HG03575 (cell line): ENCODE measurements around the gene CACNA1A.
"Not testable (repeated sequence)": the region's sequence is repeated elsewhere in the genome, so short reads cannot be mapped to it uniquely, and the experiment has no call there.

ENCODE experiments used
- ATAC-seq: cut with Tn5 transposase; IDR thresholded peaks from one replicate; pipeline ENCODE4 v1.9.1; 2021; ENCODE audit not compliant: unreplicated experiment, insufficient number of reproducible peaks, low FRiP score; ENCODE audit errors: extremely low read depth

CACNA1A gene

GRCh38 chr19:13382633-13382938 is 123.7 kb downstream of the CACNA1A start:
- no peak for ATAC-seq

GRCh38 chr19:13381827-13382632 is 124.2 kb downstream of the CACNA1A start:
- no peak for ATAC-seq

DNA sequence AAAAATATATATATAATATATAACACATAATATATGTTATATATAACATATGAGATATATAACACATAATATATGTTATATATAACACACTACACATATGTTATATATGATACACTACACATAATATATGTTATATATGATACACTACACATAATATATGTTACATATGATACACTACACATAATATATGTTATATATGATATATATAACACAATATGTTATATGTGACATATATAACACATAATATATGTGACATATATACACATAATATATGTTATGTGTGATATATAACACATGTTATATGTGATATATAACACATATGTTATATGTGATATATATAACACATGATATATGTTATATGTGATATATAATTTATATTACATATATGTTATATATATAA is 129.7 kb downstream of the CACNA1A start:
- no peak for ATAC-seq

DNA sequence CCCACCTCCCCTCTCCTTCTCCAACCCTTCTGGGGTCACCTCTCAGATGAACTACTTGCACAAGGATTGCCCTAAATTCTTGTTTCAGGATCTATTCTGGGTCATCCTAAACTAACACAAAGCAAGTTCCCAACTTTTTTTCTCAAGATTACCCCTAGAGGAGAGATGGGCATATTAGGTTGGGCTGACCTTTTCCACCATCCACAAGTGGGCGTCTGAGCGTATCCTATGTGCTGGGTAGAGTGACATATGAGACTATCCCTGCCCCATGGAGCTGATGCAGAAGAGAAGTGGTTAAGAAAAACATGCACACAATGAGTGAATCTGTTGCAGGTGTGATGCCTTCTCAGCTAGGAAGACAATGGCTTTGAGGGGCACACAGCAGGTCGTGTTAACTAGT is 132.7 kb downstream of the CACNA1A start:
- ATAC-seq, result no peak

GRCh38 chr19:13370948-13371347 is 135.3 kb downstream of the CACNA1A start:
- ATAC-seq, result no peak

DNA sequence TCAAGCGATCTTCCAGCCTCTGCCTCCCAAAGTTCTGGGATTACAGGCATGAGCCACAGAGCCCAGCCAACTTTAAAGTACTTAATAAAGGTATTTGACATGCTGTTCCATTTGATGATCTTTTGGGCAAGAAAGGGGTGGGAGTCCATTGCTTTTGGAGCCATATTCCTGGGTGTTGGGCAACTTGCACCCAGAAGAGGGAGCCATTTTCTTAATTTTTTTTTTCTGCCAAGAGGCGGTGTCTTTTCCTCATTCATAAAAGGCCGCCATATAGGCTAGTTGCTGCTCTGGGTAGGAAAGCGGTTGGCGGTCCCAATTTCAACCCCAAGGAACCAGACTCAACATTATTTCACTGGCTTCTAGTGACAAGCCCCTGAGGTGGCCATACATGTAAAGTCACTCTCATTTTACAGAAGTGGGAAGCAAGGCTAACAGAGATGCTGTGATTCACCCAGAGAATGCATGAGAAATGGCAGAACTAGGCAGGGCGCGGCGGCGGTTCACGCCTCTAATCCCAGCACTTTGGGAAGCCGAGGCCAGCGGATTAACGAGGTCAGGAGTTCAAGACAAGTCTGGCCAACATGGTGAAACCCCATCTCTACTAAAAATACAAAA is 139.6 kb downstream of the CACNA1A start:
- ATAC-seq, result no peak

GRCh38 chr19:13363954-13364353 is 142.3 kb downstream of the CACNA1A start:
- no peak for ATAC-seq

- ATAC-seq, result no peak
Measured at GRCh38 chr19:13363245-13363644, 143.0 kb downstream of the CACNA1A start.

DNA sequence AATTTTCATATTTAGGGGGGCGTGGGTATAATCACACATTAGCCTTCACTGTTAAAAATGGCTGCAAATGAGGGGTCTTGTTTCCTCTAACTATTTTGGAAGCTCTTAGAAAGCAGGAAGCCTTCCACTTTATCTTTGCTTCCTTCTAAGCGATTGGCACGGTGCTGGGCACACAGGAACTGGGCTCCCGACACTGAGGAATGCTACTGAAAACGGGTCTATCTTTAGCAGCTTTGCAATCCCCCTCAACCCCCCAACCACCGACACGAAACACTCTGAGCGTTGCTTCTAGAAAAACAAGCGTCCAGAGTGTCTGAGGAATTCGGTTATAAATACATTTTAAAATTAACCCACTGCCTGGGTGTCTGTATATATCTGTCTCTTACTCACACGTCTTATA is 143.6 kb downstream of the CACNA1A start:
- no peak for ATAC-seq

DNA sequence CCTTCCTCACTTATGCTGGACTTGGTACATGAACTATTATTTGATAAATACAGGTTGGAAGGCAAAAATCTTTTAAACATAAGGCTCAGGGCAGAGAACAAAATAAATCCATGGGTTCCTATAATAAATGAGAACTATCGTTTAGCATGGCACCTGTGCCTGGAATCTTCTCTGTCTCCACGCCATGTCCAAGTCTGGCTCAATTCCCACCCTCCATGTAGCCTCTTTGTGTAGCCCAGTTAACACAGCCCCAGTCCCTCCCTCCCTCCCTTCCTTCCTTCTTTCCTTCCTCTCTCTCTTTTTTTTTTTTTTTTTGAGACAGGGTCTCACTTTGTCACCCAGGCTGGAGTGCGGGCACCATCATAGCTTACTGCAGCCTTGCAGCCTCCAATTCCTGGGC is 144.6 kb downstream of the CACNA1A start:
- ATAC-seq, result not testable (repeated sequence)

DNA sequence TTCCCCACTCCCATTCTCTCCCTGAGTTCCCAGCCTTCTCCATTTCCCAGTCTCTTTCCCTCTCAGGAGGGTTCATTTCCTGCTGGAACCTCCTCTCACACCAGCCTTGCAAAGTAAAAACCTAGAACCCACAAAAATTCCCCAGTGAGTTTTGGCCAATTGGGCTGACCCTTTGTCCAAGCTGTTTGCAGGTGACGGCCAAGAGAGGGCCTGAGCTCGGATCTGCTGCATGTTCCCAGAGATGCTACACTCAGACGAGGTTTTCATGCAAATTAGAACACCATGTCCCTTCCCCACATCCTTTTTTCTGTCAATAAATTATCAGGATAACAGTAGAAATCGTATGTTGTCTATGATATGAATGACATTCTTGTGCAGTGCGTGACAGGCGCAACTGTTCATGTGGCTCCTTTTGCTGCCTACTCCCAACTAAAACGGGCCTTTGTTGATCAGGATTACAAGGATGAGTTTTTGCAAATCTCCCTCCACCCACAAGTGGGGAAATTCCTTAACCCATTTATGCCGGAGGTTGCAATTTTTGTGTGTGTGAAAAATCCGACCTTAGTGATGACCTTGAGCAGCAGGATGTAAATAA is 149.5 kb downstream of the CACNA1A start:
- ATAC-seq, result no peak

DNA sequence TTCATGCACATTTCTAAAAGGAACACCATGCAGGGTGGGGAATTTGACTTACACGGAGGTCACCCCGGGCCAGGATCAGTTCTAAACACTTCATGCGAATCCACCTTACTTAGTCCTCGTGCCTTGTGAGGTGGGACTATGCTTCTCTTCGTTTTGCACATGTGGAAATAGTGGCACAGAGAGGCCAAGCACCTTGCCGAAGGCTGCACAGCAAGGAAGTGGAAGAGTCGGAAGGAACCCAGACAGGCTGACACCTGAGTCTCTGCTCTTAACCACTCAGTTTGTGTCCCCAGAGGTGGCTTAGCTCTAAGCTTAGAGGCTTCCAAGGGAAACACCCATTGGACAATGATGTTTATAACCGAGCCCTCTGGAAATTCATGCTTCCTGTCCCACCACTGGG is 150.1 kb downstream of the CACNA1A start:
- no peak for ATAC-seq

- no peak for ATAC-seq
Measured at GRCh38 chr19:13355356-13355755, 150.9 kb downstream of the CACNA1A start.

DNA sequence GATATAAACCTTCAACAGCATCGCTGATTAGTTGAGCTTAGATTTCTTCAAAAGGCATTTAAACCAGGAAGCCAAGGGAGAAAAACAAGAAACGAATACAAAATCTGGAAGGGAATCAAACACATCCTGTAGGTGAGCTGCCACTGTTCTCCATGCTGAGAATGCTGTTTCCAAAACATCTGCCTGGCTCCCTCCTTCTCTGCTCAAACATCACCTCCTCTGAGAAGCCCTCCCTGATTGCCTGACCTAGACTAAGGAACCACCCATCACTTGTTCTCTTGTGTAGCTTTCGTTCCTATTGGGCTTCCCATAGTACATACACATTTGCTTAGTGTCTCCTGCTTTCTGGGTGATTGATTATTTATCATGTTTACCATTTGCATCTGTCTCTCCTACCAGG is 152.7 kb downstream of the CACNA1A start:
- no peak for ATAC-seq

DNA sequence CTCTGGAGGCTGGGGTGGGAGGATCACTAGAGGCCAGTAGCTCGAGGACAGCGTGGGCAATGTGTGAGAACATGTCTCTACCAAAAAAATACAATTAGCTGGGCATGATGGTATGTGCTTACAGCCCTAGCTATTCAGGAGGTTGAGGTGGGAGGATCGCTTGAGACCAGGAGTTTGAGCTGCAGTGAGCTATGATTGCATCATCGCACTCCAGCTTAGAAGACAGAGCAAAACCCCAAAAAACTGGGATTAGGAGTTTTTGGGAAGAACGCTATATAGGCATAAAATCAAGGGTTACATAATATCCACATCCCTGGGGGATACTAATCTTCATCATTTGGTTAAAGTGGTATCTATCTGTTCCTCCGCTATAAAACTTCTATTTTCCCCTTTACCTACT is 155.5 kb downstream of the CACNA1A start:
- ATAC-seq, result no peak

- ATAC-seq, result no peak
Measured at GRCh38 chr19:13350072-13350471, 156.2 kb downstream of the CACNA1A start.

DNA sequence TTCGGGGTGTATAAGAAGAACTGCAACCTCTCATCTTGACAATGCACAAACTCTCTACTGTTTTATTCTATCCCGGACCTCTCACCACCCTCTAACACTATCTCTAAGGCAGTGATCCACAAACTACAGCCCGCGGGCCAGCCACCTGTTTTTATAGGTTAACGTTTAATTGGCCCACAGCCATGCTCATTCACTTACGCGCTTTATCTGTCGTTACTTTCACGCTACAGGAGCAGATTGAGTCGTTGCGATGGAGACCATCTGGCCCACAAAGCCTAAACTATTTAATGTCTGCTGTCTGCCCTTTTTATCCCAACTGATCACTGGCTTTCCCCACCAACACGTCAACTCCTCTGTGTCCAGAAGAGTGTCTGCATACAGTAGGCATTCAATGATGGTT is 158.9 kb downstream of the CACNA1A start:
- no peak for ATAC-seq

- no peak for ATAC-seq
Measured at GRCh38 chr19:13343514-13343913, 162.8 kb downstream of the CACNA1A start.

DNA sequence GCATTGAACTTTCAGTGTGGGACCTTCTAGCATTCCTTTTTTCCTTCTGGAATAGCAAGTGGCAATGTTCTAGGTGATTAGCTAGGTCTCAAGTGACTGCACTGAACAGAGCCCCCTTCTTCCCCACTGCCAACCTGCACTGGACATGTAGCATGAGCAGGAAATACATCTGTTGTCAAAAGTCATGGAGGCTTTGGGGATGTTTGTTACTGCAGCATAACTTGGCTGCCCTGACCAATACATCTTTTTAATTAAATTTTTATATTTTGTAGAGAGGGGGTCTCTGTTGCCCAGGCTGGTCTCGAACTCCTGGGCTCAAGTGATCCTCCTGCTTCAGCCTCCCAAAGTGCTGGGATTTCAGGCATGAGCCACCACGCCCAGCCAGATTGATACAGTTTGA is 163.6 kb downstream of the CACNA1A start:
- ATAC-seq, result no peak

DNA sequence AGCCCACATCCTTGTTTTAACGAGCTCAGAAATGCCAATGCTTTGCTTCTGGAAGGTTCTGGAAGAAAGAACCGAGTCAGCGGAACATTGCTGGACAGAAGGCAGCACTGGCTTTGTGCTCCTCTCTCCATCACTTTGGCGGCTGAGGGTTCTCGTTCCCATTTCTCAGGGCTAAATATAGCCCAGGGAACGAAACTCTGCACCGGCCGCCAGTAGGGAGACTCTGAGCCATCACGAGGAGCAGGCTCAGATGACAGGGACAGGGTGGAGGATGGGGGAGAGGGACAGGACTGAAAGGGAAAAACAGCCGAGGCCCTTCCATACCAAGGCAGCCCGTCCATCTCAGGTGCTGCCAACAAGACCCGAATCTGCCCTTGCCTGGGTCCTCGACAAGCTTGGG is 166.4 kb downstream of the CACNA1A start:
- no peak for ATAC-seq

DNA sequence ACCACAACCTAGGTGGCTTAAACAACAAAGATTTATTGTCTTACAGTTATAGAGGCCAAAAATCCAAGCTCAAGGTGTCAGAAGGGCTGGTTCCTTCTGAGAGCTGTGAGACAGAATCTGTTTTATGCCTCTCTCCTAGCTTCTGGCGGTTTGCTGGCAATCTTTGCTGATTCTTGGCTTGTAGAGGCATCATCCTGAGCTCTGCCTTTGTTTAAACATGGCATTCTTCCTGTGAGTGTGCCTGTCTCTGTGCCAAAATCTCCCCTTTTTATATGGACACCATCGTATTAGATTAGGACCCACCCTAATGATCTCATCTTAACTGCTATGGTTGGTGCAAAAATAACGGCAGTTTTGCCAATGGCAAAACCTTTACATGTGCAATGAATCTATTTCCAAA is 169.1 kb downstream of the CACNA1A start:
- no peak for ATAC-seq
